PFSK-1 (cell line): ENCODE data around the gene PARD3B.

Source experiments
- POLR2AphosphoS5 ChIP-seq: IDR thresholded peaks from 2 replicates; pipeline ENCODE4 v1.6.1; 2012; ENCODE audit warnings: low read depth, mild to moderate bottlenecking, control low read depth, low read length, moderate library complexity
- SIN3A ChIP-seq: IDR thresholded peaks from 2 replicates; pipeline ENCODE4 v1.6.1; 2012; ENCODE audit warnings: mild to moderate bottlenecking, low read length, moderate library complexity, borderline replicate concordance; ENCODE audit not compliant: insufficient read depth

GRCh38 chr2:205361970-205362369 is 816.7 kb downstream of the PARD3B start:
- TF ChIP-seq POLR2AphosphoS5 (no peak), SIN3A (no peak)
